ENCODE data around the gene FMOD.

The FMOD gene

GRCh38 chr1:203360547-203361185 lies 9.7 kb upstream of the FMOD start:
- DNase-seq = no peak

DNA sequence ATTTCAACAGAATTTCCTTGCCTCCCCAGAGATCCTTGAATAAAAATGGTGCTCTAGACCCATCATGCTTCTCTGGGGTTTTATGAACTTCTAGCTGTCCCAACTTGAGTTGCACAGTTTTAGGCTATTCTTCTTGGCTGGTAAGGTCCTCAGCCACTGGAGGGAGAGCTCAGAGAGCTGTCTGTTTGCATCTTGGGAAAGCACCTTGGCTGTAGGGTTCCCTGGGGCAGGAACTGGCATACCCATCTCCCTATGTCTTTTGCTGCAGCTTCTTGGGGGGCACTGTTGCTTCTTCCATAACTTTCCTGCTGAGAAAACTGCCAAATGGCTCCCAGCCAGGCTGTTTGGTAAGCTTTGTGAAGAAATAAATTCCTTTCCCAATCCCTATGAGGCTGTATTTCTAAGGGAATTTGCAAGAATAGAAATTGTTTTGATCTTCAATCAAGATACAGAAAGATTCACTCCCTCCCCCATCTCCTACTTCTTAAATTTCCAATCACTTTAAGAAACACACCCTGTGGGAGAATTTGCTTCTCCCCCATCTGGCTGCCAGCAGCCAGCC lies 8.2 kb upstream of the FMOD start:
- DNase-seq = no peak

GRCh38 chr1:203354246-203354645 lies 3.3 kb upstream of the FMOD start:
- no peak for DNase-seq

DNA sequence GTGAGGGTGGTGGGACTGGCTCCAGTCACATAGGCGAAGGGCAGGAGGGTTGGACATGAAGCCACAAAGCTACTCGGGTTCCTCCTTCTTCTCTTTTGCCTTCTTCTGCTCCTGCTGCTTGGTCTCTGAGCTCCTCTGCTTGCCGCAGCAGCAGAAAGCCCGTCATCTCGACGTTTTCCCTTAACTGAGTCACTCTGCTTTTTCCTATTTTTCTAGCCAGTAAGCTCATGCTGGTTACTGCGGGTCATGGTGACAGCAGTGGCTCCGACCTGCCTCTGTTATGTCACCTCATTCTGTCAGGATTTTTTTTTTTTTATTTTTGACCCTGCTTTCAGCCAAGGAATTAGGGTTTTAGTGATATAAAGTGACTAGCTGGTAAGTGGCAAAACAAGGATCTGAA lies 2.6 kb upstream of the FMOD start:
- no peak for DNase-seq

- no peak for DNase-seq
Measured at GRCh38 chr1:203349773-203350524, 973 bp downstream of the FMOD start.

- DNase-seq = no peak
Measured at GRCh38 chr1:203349166-203349565, 1.8 kb downstream of the FMOD start.

- no peak for DNase-seq
Measured at GRCh38 chr1:203346769-203347102, 4.2 kb downstream of the FMOD start.

DNA sequence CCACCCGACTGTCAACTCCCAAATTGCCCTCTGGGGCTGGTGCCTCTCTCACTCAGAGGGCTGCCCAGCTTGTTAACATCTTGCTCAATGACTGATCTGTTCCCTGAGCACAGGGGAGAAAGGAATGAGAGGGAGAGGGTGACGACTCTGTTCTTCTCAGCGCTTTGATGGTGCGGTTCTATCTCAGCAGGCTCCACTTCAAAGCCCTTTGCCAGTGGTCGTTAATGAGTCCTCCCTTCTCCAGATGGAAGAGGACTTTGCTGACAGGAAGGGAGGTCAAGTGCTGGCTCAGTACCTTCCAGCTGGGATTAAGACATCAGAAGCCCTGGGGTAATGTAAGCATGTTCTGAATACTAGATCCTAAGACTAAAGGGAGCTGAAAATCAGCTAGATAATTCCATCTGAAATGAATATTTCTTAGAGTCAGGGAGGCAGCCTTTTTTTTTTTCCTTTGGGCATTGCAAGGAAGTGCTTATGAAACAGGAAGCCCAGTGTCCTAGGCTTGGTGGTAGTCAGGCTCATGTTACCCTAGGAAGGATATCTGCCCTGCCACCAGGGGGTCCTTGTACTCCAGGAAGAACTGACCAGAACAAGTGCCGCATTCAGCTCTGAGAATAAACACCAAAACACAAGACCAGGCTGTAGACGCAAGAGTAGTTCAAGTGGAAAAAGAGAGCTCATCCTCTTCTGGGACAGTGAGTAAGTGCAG lies 4.7 kb downstream of the FMOD start:
- no peak for DNase-seq

DNA sequence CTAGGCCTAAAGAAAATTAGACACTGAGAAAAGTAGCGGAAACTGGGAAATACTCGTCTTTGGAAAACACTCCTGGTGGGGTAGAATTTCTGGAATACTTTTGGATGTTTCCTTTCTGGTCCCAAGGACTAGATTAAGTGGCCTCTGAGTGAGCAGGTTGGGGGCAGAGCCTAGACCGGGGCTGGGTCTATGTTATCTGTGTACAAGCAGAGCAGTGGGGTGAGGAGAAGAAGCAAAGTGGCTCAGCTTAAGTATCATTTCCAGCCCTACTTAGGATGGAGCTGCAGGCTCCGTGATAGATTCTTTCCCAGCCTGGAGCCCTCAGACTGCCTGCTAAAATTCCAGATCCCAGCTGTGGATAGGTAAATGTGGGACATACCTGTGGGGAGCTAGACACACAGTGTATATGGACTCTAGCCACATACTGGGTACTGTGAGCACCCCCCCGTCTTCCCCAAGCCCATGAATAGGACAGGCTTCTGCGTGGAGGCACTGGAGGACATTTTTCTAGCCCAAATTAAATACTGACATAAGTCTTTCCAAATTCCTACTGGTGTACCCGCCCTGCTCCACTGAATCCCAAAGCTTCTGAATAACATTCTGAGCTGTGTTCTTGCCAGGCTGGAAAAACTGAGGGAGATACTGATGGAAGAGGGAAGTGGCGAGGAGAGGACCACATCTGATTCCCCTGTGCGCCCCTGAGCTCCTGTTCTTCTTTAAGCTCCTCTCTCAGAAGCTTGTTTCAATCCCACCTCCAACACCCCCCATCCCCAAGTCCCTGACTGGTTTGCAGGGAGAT lies 6.8 kb downstream of the FMOD start:
- DNase-seq = no peak

DNA sequence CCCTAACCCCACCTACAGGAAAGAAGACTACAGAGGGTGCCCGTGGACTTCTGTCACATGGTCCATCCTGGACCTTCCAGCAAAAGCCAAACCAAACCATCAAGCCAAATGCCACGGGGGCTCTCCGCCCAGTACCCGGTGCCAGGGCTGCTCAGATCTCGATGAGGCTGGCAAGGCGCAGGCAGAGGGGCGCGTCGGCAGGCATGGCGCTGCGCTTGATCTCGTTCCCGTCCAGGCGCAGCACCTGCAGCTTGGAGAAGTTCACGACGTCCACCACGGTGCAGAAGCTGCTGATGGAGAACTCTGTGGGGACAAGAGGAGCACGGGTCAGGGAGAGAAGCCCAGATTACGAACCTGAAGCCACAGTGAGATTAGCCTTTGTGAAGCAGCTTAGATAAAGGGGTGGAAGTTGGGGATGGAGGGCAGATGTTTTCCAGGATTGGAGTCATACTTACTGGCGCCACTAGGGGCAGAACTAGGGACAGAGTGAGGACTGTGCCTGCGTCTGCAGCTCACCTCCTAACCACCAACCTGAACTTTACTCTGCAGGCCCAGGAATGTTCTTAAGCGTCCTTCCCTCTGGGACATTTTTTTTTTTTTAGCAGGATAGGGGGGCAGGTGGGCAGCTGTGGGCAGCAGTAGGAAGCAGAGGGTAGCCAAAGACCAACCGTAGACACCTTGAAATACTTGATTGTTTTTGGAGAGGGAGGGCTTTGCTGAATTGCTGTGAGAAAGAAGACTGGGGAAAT lies 8.6 kb downstream of the FMOD start:
- DNase-seq = peak; percentile 64

DNA sequence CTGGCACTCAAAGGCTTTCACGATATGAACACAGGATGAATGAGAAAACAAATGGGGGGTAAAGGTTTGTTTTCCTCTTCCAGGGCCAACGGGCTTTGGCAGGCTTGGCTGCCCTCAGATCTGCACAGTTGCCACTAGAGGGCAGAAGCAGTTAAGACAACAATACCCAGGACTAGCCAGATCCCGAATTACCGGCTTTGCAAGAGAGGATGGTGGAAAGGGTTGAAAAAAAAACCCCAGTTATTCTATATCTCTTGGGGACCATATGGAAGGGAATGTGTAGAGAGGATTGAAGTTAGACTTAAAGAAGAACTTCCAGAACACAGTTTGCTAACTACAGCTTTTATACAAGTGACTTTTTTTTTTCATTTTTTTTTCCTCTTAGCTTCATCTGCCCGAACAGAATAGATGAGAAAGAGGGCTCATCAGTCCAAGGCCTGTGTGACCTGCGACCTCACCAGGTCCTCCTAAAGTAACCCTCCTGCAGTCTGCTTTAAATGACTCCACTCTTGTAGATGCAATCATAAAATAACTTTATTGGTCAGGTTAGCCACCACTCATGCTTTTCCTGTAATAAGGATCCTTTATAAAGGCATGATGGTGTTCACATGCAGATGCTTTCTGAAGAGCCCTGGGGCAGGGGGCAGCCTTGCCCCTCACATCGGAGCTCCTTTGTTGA lies 10.7 kb downstream of the FMOD start:
- peak; percentile 70 for DNase-seq

DNA sequence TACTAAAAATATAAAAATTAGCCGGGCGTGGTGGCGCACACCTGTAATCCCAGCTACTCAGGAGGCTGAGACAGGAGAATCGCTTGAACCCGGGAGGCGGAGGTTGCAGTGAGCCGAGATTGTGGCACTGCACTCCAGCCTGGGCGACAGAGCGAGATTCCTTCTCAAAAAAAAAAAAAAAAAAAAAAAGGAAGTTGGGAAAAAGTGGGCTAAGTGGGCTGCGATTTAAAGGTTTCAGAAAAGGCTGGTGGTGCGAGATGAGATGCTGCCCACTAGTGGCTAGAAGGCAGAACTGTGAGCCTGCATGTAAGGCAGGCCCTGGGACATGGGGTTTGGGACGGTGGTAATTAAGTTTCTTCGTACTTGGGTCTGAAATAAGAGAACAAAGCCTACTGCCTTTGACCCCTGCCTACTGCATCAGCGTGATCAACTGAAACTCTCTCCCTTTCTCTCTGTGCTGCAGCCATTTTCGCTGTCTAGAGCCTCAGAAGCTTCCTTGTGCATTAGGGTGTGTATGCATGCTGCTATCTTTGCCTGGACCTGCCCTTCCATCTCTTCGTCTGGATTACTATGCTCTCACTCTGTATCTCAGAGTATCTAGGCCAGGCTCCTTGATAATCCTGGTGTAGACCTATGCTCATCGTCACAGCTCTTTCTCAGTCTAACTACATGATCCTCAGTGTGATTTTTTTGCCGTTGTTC lies 12.4 kb downstream of the FMOD start:
- DNase-seq = peak; percentile 68

GRCh38 chr1:203336097-203336496 lies 14.8 kb downstream of the FMOD start:
- no peak for DNase-seq

- DNase-seq = no peak
Measured at GRCh38 chr1:203335503-203335902, 15.4 kb downstream of the FMOD start.

DNA sequence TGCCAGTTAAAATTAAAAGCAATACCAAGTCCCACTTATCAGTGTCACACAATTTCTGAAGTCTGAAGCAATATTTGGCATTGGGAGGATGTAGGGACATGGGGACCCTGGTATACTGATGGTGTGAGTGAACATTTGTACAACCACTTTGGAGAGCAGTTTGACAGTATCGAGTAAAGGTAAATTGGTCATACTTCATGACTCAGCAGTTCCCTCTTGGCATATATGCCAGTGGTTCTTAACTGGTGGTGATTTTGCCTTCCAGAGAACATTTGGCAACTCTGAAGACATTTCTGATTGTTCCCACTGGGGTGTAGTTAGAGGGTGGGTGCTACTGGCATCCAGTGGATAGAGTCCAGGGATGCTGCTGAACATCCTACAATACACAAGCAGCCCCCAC lies 19.7 kb downstream of the FMOD start:
- no peak for DNase-seq

DNA sequence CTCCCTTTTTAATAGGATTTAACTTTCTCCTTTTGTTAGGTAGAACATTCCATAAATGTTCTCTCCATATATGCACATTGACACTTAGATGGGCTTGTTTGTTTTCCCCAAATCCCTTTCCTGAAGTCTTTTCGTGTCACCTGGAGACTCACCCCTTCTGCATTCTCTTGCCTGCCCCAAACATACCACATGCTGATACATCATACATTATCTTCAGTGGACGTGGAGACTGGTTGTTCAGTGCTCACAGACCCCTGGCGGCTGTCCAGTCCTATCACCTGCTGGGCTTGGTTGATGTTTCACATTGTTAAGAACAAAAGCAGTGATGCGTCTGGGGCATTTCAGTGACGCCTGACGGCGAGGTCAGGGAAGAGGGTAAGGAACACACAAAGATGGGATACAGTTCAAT lies 22.2 kb downstream of the FMOD start:
- DNase-seq = no peak

- peak; percentile 77 for DNase-seq
Measured at GRCh38 chr1:203327684-203328457, 23.1 kb downstream of the FMOD start.

- DNase-seq = peak; percentile 96
Measured at GRCh38 chr1:203326830-203327683, 23.9 kb downstream of the FMOD start.

DNA sequence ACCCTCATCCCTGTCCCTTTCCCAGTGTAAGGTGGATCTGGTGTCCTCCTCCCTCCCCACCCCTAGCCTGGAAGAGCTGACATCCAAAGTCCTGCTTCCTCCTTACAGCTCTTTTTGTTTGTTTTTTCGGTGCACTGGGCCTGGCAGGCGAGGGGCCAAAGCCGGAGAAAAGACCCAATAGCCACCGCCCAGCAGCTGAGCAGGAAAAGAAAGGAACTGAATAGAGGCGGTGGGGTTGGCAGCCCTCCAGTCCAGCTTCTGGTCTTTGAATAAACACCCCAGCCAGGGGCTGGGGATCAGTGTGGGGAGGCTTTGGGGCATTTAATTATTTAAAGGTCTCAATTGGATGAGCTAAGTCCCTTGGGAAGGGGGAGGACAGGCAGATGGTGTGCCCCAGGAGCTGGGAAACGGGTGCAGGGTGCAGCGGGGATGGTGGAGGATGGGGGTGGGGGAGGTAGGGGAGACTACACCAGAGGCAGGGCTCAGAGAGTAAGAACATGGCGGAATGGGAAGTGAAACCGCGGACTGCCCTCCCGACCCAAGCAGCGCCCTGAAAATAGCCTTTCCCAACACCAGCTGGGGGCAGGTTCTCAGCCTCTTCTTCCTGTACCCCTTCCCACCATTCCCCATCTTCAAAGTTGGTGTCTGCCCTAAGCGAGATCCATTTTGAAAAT lies 25.4 kb downstream of the FMOD start:
- no peak for DNase-seq
